Smooth muscle cell (in vitro differentiated cells): ENCODE measurements around the gene ADAMTS15. TPM values are rescaled to one million over a fixed set of nuclear protein-coding genes. Genes with fewer than 3 reads are reported as not detected.

Source experiments
- DNase-seq: peaks from one replicate; lab custom pipeline; 2025; ENCODE audit not compliant: unreplicated experiment; lab: John Stamatoyannopoulos, UW
- H2AFZ ChIP-seq: fragments of 200-600 bp; sonication (generic); 2 replicates; pipeline ENCODE4 v1.6.0; 2016; ENCODE audit warnings: antibody characterized with exemption, low read depth, mild to moderate bottlenecking
- H3F3A ChIP-seq: fragments of 200-600 bp; sonication (generic); 2 replicates; pipeline ENCODE4 v1.6.0; 2017; ENCODE audit warnings: antibody characterized with exemption, low read depth
- H3K27ac ChIP-seq: fragments of 200-600 bp; sonication (generic); 2 replicates; pipeline ENCODE4 v1.5.1; 2016; ENCODE audit warnings: low read depth, mild to moderate bottlenecking
- H3K27me3 ChIP-seq: fragments of 200-600 bp; sonication (generic); 2 replicates; pipeline ENCODE4 v1.6.1; 2016; ENCODE audit warnings: low read depth, mild to moderate bottlenecking
- H3K36me3 ChIP-seq: fragments of 200-600 bp; sonication (generic); 2 replicates; pipeline ENCODE4 v1.5.1; 2016; ENCODE audit warnings: low read depth
- H3K4me1 ChIP-seq: fragments of 200-600 bp; sonication (generic); 2 replicates; pipeline ENCODE4 v1.5.1; 2016; ENCODE audit warnings: low read depth
- H3K4me2 ChIP-seq: fragments of 200-600 bp; sonication (generic); 2 replicates; pipeline ENCODE4 v1.6.0; 2016; ENCODE audit warnings: mild to moderate bottlenecking
- H3K4me3 ChIP-seq: fragments of 200-600 bp; sonication (generic); 2 replicates; pipeline ENCODE4 v1.5.1; 2016; ENCODE audit warnings: mild to moderate bottlenecking
- H3K79me2 ChIP-seq: fragments of 200-600 bp; sonication (generic); 2 replicates; pipeline ENCODE4 v1.6.0; 2016; ENCODE audit warnings: low read depth, mild to moderate bottlenecking
- H3K9ac ChIP-seq: fragments of 200-600 bp; sonication (generic); 2 replicates; pipeline ENCODE4 v1.6.0; 2016; ENCODE audit warnings: low read depth
- H3K9me3 ChIP-seq: fragments of 200-600 bp; sonication (generic); replicated peaks from 2 replicates; pipeline ENCODE4 v1.5.1; 2016; ENCODE audit warnings: low read depth
- H4K20me1 ChIP-seq: fragments of 200-600 bp; sonication (generic); 2 replicates; pipeline ENCODE4 v1.6.0; 2016; ENCODE audit warnings: low read depth
- CTCF ChIP-seq: fragments of 200-600 bp; sonication (generic); IDR thresholded peaks from 2 replicates; pipeline ENCODE4 v1.5.1; 2017; ENCODE audit warnings: borderline replicate concordance, mild to moderate bottlenecking, antibody characterized with exemption; ENCODE audit not compliant: insufficient read depth, poor library complexity, severe bottlenecking
- WGBS: methylation state at CpG from one replicate; pipeline ENCODE4 v1.1.7; 2016; ENCODE audit warnings: low lambda C conversion rate; 5-methylcytosine and 5-hydroxymethylcytosine counted together
- polyA plus RNA-seq: library from polyadenylated mRNA; unstranded; fragments of >200 nt; fragmentation: Nextera tagmentation; extraction: Ambion mirVana; gene quantifications from 2 replicates; pipeline ENCODE4 v1.2.1, GENCODE V29; 2016
- total RNA-seq: library from RNA; depleted of rRNA; stranded (reverse); fragments of >200 nt; gene quantifications from 2 replicates; pipeline ENCODE4 v1.2.3, GENCODE V29; 2014

The ADAMTS15 gene
- total and polyA plus RNA-seq, 2 experiments from 2014 or later: 1.4 to 3.4 TPM

DNA sequence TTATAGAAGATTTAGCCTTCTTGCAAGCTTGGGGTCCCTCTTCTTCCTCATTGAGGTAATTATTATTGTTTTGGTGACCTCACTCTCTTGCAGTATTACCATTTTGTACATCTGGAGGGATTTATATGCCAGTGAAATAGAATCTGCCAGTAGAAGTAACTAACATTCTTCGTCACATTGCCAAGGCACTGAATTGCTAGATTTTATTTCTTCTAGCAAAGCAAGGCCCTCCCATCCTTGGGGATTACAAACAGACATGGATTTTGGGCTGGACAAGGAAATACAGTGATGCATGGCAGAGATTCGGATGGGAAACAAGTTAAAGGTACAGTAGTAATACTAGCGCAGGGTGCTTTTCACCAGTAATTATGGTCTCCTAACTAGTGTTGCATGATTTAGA lies 7.8 kb downstream of the ADAMTS15 start:
- no peaks in the 10 kb centered on the region for H3K9me3 ChIP-seq
- H3K4me3 ChIP-seq: no peak overlapping the region
- DNase-seq: no peak
- no peaks in the 10 kb centered on the region for H4K20me1 ChIP-seq
- no peaks in the 10 kb centered on the region for H3F3A ChIP-seq
- H3K36me3 ChIP-seq: no peaks in the 10 kb centered on the region
- H3K4me2 ChIP-seq: no peak overlapping the region
- no peak overlapping the region for H3K9ac ChIP-seq
- 91% methylated on average over 3 of the region's 3 CpGs for WGBS
- no peak overlapping the region for H2AFZ ChIP-seq
- H3K27me3 ChIP-seq: no peaks in the 10 kb centered on the region
- H3K79me2 ChIP-seq: peaks cover 7% of the 10 kb centered on the region
- H3K27ac ChIP-seq: no peak overlapping the region
- no peak for TF ChIP-seq CTCF
- no peaks in the 10 kb centered on the region for H3K4me1 ChIP-seq

DNA sequence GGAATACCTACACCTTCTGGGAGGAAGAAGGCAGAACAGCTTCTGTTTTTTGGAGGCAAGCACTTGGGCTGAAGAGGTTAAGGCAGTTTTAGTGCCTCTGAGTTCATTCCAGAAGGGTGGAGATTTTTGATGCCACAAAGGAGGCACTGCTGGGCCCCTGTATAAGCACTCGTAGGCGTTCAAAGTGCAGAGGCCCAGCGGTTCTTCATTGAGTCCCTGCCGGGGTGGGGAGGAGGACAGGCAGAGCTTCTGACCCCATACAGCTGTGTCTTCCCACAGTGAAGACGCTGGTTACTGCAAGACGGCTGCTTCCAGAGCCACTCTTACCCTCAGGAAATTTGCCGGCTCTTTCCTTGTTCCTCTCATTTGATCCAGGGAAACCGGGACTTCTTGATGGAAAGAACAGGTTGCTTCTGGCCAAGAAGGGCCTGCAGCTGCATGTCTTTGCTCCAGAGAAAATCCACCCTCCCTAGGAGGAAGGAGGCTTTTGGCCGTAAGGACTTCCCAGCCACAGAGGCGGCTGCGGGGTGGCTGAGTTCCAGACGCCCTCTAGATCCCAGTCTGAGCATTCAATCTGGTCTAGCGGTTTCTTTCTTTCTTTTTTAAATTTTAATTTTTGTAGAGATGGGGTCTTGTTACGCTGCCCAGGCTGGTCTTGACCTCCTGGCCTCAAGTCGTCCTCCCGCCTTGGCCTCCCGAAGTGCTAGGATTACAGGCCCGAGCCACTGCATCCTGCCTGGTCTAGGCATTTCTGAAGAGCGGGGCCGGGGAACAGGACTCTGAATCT lies 9.4 kb downstream of the ADAMTS15 start:
- no peak for DNase-seq
- H2AFZ ChIP-seq: no peak overlapping the region

DNA sequence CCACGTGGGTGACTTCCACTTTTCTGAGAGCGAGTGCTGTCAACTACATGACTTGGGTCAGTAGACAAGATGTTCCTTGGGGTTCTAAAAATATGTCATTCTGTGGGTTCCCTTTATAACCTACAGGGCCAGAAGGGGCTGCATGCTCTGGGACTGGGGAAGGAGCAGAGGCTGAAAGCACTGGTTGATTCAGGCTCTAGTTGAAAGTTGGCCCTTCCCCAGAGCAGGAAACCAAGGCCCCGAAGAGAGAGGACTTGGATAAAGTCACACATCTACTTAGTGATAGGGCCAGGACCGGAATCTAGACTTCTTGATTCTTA lies 9.9 kb downstream of the ADAMTS15 start:
- no peak for DNase-seq
- Histone ChIP-seq H3K27ac (no peak overlapping the region), H3K9me3 (no peaks in the 10 kb centered on the region), H2AFZ (no peak overlapping the region), H3K4me2 (no peak overlapping the region), H3F3A (no peaks in the 10 kb centered on the region), H3K27me3 (no peaks in the 10 kb centered on the region), H3K79me2 (peaks cover 7% of the 10 kb centered on the region), H3K4me1 (no peaks in the 10 kb centered on the region), H3K36me3 (no peaks in the 10 kb centered on the region), H4K20me1 (no peaks in the 10 kb centered on the region), H3K9ac (no peak overlapping the region), H3K4me3 (no peak overlapping the region)
- no peak for TF ChIP-seq CTCF
- WGBS: 66% methylated on average over 4 of the region's 4 CpGs

More for the DNA sequence above, 9.4 kb downstream of the ADAMTS15 start:
- WGBS: 88% methylated on average over 20 of the region's 20 CpGs
- Histone ChIP-seq H3K27me3 (no peaks in the 10 kb centered on the region), H3K27ac (no peak overlapping the region), H3K79me2 (peaks cover 7% of the 10 kb centered on the region), H3K9me3 (no peaks in the 10 kb centered on the region), H3K9ac (no peak overlapping the region), H3K4me3 (no peak overlapping the region), H3K36me3 (no peaks in the 10 kb centered on the region), H4K20me1 (no peaks in the 10 kb centered on the region), H3K4me1 (no peaks in the 10 kb centered on the region), H3K4me2 (no peak overlapping the region), H3F3A (no peaks in the 10 kb centered on the region)
- no peak for TF ChIP-seq CTCF

DNA sequence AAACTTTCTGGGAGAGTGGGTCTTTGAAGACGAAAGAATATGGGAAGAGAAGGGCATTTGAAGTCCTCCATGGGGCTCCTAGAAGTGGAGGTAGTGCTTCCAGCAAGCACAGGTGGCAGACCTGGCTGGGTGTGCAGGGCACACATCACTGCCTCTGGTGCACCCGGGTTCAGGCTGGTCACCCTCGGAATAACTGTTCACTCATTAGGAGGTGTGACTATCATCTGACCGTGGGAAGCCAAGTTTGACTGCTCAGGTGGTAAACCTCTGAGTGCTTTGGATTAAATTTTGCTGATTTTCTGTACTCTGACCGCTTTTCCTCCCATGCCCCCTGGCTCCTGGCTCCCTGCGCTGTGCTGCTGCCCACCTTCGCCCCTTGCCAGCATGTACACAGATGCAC lies 11.1 kb downstream of the ADAMTS15 start:
- Histone ChIP-seq H3K9me3 (no peaks in the 10 kb centered on the region), H3K9ac (no peak overlapping the region), H4K20me1 (no peaks in the 10 kb centered on the region), H3K27ac (no peak overlapping the region), H2AFZ (no peak overlapping the region), H3K27me3 (no peaks in the 10 kb centered on the region), H3K4me1 (no peaks in the 10 kb centered on the region), H3K4me2 (no peak overlapping the region), H3K4me3 (no peak overlapping the region), H3K36me3 (no peaks in the 10 kb centered on the region), H3F3A (no peaks in the 10 kb centered on the region), H3K79me2 (no peaks in the 10 kb centered on the region)
- TF ChIP-seq CTCF: no peak
- 93% methylated on average over 7 of the region's 7 CpGs for WGBS
- DNase-seq: no peak
